ENCODE data around the gene KCNN3. TPM values are rescaled to one million over a fixed set of nuclear protein-coding genes. Genes with fewer than 3 reads are reported as not detected.

KCNN3 gene
- total and polyA plus RNA-seq, 2 donors (not counting 1 experiment from before 2014, with no cell fraction given), result 0.17 to 0.82 TPM

DNA sequence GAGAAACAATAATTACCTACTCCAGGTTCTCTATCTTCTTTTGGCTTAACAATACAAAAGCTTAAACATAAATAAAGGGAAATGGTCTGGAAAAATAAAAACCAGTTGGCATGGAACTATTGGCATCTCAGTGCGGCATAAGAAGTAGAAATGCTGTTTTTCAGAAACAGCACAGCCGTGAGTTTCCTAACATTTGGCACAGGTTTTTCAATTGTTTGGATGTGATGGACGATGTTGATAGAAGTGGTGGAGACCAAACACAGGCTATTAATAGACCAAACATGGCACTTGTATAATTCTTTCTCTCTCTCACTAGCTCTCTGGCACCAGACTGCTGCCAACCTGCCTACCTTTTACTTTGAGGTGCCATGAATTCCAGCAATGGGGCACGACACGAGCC, 36.2 kb downstream of the KCNN3 start:
- Histone ChIP-seq H3K4me3 (ENCODE audit: control extremely low read depth in 1 of 5, extremely low read depth in 1 of 5, insufficient read depth in 1 of 5, low read depth in 2 of 5, low read length in 4 of 5) (no peak overlapping the region), H3K4me1 (ENCODE audit: control insufficient read depth in 2 of 2, insufficient read depth in 2 of 2, low read length in 2 of 2) (peaks cover 0 to 9% of the 10 kb centered on the region in 2 donors), H3K4me2 (replicated peaks; ENCODE audit: low read depth, low read length, poor library complexity, severe bottlenecking) (no peak overlapping the region), H2AFZ (ENCODE audit: insufficient read depth, low read depth, low read length, poor library complexity, severe bottlenecking) (no peak overlapping the region), H3K9ac (ENCODE audit: low read length) (no peak overlapping the region), H3K9me3 (ENCODE audit: control extremely low read depth in 1 of 3, control insufficient read depth in 2 of 3, insufficient read depth in 1 of 3, low read length in 2 of 3) (no peaks in the 10 kb centered on the region), H3K36me3 (replicated peaks in 1 of 2; ENCODE audit: control extremely low read depth in 1 of 2, control insufficient read depth in 1 of 2, extremely low read depth in 1 of 2, insufficient read depth in 2 of 2, low read length in 1 of 2) (no peaks in the 10 kb centered on the region), H3K79me2 (ENCODE audit: control insufficient read depth, insufficient read depth, low read length) (no peaks in the 10 kb centered on the region), H3K27ac (ENCODE audit: low read length in 2 of 2) (no peak overlapping the region), H4K20me1 (ENCODE audit: control insufficient read depth, insufficient read depth, low read length, poor library complexity, severe bottlenecking) (no peaks in the 10 kb centered on the region), H3K27me3 (replicated peaks in 1 of 4; ENCODE audit: control extremely low read depth in 1 of 4, control insufficient read depth in 3 of 4, insufficient read depth in 4 of 4, low read length in 3 of 4) (peaks cover 0 to 2% (median 0%) of the 10 kb centered on the region in 4 experiments)
- ChIA-PET POLR2A (no interaction called here), CTCF (no interaction called here)
- DNase-seq (no peak), ATAC-seq (ENCODE audit: low read depth) (no peak)
- 96% methylated on average over 2 of the region's 5 CpGs for WGBS (ENCODE audit: insufficient coverage)
- TF ChIP-seq, protein P1, sequence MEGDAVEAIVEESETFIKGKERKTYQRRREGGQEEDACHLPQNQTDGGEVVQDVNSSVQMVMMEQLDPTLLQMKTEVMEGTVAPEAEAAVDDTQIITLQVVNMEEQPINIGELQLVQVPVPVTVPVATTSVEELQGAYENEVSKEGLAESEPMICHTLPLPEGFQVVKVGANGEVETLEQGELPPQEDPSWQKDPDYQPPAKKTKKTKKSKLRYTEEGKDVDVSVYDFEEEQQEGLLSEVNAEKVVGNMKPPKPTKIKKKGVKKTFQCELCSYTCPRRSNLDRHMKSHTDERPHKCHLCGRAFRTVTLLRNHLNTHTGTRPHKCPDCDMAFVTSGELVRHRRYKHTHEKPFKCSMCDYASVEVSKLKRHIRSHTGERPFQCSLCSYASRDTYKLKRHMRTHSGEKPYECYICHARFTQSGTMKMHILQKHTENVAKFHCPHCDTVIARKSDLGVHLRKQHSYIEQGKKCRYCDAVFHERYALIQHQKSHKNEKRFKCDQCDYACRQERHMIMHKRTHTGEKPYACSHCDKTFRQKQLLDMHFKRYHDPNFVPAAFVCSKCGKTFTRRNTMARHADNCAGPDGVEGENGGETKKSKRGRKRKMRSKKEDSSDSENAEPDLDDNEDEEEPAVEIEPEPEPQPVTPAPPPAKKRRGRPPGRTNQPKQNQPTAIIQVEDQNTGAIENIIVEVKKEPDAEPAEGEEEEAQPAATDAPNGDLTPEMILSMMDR (IDR thresholded peaks at IDR 0.05), result no peak
- TF ChIP-seq EZH2 (IDR thresholded peaks at IDR 0.05; ENCODE audit: borderline replicate concordance, insufficient read depth, low read depth, low read length, poor library complexity, severe bottlenecking), result no peak
- intact Hi-C loops (cut with micrococcal nuclease), result no loop called here
- Mint-ChIP-seq H3K4me1 (peaks cover 6% of the 10 kb centered on the region), H3K27me3 (peaks cover 15% of the 10 kb centered on the region), H3K27ac (no peak overlapping the region), H3K4me3 (no peak overlapping the region), H3K9me3 (ENCODE audit: insufficient read depth) (no peaks in the 10 kb centered on the region)

DNA sequence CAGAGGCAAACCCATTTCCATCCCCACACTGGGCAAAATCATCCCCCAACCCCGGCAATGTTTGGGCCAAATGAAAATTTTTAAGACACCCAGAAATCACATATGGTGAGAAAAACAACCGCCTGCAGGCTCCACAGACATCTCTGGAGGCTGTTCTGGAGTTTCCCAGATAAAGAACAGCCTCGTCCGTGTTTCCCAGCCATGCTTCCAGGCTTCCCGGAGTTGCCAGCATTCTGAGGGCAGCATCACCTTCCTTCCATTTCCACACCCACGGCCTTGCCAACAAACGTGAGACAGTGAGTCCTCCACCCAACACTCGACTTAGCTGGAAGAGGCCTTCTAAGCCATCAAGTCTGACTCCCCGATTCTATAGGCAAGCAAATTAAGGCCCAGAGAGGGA, 36.9 kb downstream of the KCNN3 start:
- ChIA-PET POLR2A (no interaction called here), CTCF (no interaction called here)
- Histone ChIP-seq H3K9ac (ENCODE audit: low read length) (no peak overlapping the region), H3K27me3 (replicated peaks in 1 of 4; ENCODE audit: control extremely low read depth in 1 of 4, control insufficient read depth in 3 of 4, insufficient read depth in 4 of 4, low read length in 3 of 4) (peaks cover 0 to 2% (median 0%) of the 10 kb centered on the region in 4 experiments), H4K20me1 (ENCODE audit: control insufficient read depth, insufficient read depth, low read length, poor library complexity, severe bottlenecking) (no peaks in the 10 kb centered on the region), H2AFZ (ENCODE audit: insufficient read depth, low read depth, low read length, poor library complexity, severe bottlenecking) (no peak overlapping the region), H3K4me1 (ENCODE audit: control insufficient read depth in 2 of 2, insufficient read depth in 2 of 2, low read length in 2 of 2) (peaks cover 0 to 9% of the 10 kb centered on the region in 2 donors), H3K9me3 (ENCODE audit: control extremely low read depth in 1 of 3, control insufficient read depth in 2 of 3, insufficient read depth in 1 of 3, low read length in 2 of 3) (no peaks in the 10 kb centered on the region), H3K4me2 (replicated peaks; ENCODE audit: low read depth, low read length, poor library complexity, severe bottlenecking) (no peak overlapping the region), H3K79me2 (ENCODE audit: control insufficient read depth, insufficient read depth, low read length) (no peaks in the 10 kb centered on the region), H3K27ac (ENCODE audit: low read length in 2 of 2) (no peak overlapping the region), H3K4me3 (ENCODE audit: control extremely low read depth in 1 of 5, extremely low read depth in 1 of 5, insufficient read depth in 1 of 5, low read depth in 2 of 5, low read length in 4 of 5) (no peak overlapping the region), H3K36me3 (replicated peaks in 1 of 2; ENCODE audit: control extremely low read depth in 1 of 2, control insufficient read depth in 1 of 2, extremely low read depth in 1 of 2, insufficient read depth in 2 of 2, low read length in 1 of 2) (no peaks in the 10 kb centered on the region)
- Mint-ChIP-seq H3K27ac (no peak overlapping the region), H3K4me3 (no peak overlapping the region), H3K4me1 (peaks cover 4% of the 10 kb centered on the region), H3K9me3 (ENCODE audit: insufficient read depth) (no peaks in the 10 kb centered on the region), H3K27me3 (peaks cover 11% of the 10 kb centered on the region)
- intact Hi-C loops (cut with micrococcal nuclease), result no loop called here
- ATAC-seq (ENCODE audit: low read depth), result no peak
- 95% methylated on average over 9 of the region's 9 CpGs for WGBS (ENCODE audit: insufficient coverage)
- no peak for TF ChIP-seq EZH2 (IDR thresholded peaks at IDR 0.05; ENCODE audit: borderline replicate concordance, insufficient read depth, low read depth, low read length, poor library complexity, severe bottlenecking)
- TF ChIP-seq, protein P1 (IDR thresholded peaks at IDR 0.05), result no peak
- DNase-seq, result no peak

Data from B cell (primary cell).